UCSD-AML1 (cell line): ENCODE data around the gene RALA.
"Not testable (repeated sequence)": the region's sequence is repeated elsewhere in the genome, so short reads cannot be mapped to it uniquely, and the experiment has no call there.

ENCODE experiments used
- DNase-seq: peaks from one replicate; lab custom pipeline; 2025; ENCODE audit not compliant: unreplicated experiment; lab: John Stamatoyannopoulos, UW

The RALA gene

GRCh38 chr7:39681887-39682441 lies 58.6 kb downstream of the RALA start:
- no peak for DNase-seq

GRCh38 chr7:39683216-39683845 lies 60.0 kb downstream of the RALA start:
- DNase-seq, result no peak

GRCh38 chr7:39686261-39686924 lies 63.0 kb downstream of the RALA start:
- no peak for DNase-seq

- DNase-seq, result no peak
These were observed 65.5 kb downstream of the RALA start for GRCh38 chr7:39688611-39689480.

- no peak for DNase-seq
These were observed 68.4 kb downstream of the RALA start for GRCh38 chr7:39691821-39692220.

GRCh38 chr7:39693086-39693485 lies 69.7 kb downstream of the RALA start:
- DNase-seq, result not testable (repeated sequence)

- DNase-seq, result no peak
These were observed 70.4 kb downstream of the RALA start for GRCh38 chr7:39693812-39694211.

- no peak for DNase-seq
These were observed 72.6 kb downstream of the RALA start for GRCh38 chr7:39695852-39696586.

GRCh38 chr7:39696631-39697030 lies 73.3 kb downstream of the RALA start:
- no peak for DNase-seq

- DNase-seq, result no peak
These were observed 74.1 kb downstream of the RALA start for GRCh38 chr7:39697483-39697882.

- DNase-seq, result no peak
These were observed 76.8 kb downstream of the RALA start for GRCh38 chr7:39700165-39700564.

- DNase-seq, result no peak
These were observed 77.6 kb downstream of the RALA start for GRCh38 chr7:39700932-39701331.

GRCh38 chr7:39702133-39702532 lies 78.8 kb downstream of the RALA start:
- no peak for DNase-seq

GRCh38 chr7:39703144-39703543 lies 79.8 kb downstream of the RALA start:
- DNase-seq, result no peak

GRCh38 chr7:39709029-39709428 lies 85.7 kb downstream of the RALA start:
- peak; percentile 9 for DNase-seq

- DNase-seq, result no peak
These were observed 86.5 kb downstream of the RALA start for GRCh38 chr7:39709768-39710311.

GRCh38 chr7:39712751-39713150 lies 89.4 kb downstream of the RALA start:
- no peak for DNase-seq

GRCh38 chr7:39714447-39715091 lies 91.2 kb downstream of the RALA start:
- DNase-seq, result no peak

- no peak for DNase-seq
These were observed 97.2 kb downstream of the RALA start for GRCh38 chr7:39720586-39720985.

- DNase-seq, result no peak
These were observed 98.0 kb downstream of the RALA start for GRCh38 chr7:39721345-39721744.
